AG08396 (cell line): ENCODE results near the gene TRAF3IP3.
A peak's percentile ranks its signal among the peaks of the same experiment; 100 is the strongest.

Experiments
- DNase-seq: peaks from one replicate; pipeline ENCODE4 v3.0.0; 2012; ENCODE audit warnings: low spot score, mixed read lengths

TRAF3IP3 gene, protein sequence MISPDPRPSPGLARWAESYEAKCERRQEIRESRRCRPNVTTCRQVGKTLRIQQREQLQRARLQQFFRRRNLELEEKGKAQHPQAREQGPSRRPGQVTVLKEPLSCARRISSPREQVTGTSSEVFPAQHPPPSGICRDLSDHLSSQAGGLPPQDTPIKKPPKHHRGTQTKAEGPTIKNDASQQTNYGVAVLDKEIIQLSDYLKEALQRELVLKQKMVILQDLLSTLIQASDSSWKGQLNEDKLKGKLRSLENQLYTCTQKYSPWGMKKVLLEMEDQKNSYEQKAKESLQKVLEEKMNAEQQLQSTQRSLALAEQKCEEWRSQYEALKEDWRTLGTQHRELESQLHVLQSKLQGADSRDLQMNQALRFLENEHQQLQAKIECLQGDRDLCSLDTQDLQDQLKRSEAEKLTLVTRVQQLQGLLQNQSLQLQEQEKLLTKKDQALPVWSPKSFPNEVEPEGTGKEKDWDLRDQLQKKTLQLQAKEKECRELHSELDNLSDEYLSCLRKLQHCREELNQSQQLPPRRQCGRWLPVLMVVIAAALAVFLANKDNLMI

DNA sequence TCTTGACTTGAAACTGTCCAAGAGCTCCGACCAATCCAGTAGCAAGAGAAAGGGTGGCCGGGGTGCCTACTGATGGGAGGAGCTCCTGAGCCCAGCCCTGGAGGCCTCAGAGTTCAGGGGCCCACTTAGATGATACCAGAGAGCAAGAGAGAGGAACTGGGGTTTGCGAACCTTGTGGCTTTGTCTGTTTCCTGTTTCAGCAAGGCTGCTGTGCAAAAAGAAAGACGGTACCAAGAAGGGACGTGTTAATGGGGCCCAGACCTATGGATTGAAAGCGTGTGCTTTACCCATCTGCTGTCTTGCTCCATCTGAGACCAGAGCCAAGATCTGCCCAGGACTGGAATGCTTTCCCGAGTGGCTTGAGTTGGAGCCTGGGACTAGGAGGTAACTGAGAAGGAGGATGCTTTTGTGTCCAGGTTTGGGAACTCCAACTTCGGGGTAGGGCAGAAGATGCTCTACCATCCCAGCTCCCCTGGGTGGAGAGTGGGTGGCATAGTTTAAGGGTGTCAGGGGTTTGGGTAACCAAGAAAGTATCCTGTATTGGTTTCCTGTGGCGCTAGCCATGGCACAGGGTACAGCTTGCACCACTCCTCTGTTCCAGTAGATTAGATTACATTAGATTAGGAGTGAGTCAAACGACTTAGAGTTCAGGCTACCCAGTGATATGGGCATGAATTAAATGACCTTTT, at the start of gene TRAF3IP3:
TRAF3IP3 (plus strand) TSS at position 128 of the 689 bp plus-strand sequence. CDS start 3,987 bp downstream, outside the sequence.
- no peak for DNase-seq

DNA sequence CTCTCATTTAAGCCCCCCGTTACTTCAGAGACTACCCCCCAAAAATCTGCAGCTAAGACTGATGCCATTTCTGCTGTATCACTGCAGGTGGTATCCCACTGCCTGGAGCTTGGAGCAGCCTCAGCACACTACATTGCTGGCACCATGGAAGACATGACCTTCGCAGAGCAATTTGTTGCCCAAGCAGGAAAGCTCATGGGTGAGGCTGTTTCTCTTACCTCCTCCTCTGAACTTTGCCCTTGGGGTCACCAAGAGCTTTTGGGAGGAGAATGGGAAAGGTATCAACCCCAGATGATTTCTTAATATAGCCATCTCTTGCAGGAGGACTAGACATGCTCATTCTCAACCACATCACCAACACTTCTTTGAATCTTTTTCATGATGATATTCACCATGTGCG, 49.2 kb upstream of the TRAF3IP3 start:
- DNase-seq: no peak

DNA sequence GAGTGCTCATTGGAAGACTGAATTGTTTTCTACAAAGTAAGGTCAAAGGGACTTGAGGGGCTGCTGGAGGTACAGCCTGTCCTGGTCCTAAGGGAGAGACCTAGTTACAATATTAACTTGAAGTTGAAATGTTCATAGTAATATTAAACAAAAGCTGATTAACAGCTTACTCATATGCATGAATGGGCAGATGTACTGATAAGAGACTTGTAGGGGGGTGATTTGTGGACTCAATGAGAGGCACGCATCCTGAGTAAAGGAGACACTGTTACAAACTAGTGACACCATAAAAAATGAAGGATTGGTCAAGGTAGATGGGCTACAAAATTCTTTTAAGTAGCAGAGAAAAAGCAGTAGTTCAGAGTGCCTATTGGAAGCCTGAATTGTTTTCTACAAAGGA, 48.5 kb upstream of the TRAF3IP3 start:
- DNase-seq: no peak

DNA sequence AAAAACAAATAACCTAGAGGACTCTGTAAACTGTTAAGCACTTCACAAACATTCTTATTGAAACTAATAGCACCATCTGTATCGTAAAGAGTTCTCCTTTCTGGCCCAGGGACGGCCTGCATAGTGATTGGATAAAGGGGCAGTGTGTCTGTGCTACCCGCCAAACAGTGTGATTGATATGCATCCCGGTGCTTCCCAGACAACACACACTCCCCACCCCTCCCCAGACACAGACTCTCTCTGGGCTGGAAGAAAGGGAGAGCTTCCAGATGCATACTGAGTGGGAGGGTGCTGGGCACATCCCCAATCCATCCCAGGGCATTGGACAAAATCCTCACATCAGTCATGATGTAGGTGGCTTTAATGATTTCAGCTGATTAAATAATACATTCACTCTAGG, 47.6 kb upstream of the TRAF3IP3 start:
- no peak for DNase-seq

DNA sequence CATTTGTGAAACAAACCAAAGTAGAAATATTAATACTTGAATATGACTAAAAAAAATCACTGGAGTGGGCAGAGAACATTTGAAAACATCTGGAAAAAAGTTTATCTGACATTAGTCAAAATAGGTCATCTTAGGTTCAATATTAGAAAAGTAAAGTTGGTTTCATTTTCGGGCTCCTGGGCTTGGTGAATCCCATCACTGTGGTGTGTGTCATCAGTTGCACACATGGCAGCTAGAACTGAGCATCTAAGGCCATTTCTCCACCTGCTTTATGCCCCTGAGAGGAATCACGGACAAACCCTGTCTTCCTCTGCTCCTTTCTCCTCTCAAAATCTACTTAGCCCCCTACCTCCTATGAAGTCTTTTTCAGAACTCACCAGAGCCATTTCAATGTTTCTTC, 45.8 kb upstream of the TRAF3IP3 start:
- no peak for DNase-seq

DNA sequence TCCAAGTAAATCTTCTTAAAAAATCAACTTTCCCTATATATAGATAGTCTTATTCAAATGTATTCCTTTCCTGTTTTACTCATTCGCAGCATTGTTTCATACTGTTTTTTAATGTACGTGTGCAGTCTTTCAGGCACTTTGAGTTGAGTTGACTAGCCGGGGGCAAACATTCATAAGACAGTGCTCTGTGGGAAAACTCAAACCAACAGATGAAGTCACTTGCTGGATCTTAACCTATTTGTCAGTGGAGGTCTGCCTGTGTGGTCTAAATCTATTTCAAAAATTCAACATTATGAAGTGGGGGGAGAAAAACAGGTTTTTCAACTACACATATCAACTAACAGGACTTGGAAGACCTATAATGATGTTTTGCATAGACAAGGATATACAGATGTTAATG, 45.0 kb upstream of the TRAF3IP3 start:
- DNase-seq: no peak

DNA sequence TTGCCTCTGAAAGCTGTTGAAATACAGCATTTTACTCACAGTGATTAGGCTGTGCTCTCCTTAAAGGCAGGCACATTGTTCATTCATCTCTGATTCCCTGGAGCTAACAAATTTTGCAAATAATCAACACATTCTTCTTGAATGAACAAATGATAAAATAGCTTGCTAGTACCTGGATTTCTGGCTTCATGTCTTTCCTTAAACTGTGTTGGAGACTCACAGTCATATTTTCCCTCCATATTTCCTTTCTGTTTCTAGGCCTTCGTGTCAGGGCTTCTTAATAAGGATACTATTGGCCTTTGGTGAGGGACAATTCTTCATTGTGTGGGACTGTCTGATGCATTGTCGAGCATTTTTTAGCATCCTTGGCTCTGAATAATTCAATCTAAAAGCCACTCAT, 41.5 kb upstream of the TRAF3IP3 start:
- DNase-seq: no peak

DNA sequence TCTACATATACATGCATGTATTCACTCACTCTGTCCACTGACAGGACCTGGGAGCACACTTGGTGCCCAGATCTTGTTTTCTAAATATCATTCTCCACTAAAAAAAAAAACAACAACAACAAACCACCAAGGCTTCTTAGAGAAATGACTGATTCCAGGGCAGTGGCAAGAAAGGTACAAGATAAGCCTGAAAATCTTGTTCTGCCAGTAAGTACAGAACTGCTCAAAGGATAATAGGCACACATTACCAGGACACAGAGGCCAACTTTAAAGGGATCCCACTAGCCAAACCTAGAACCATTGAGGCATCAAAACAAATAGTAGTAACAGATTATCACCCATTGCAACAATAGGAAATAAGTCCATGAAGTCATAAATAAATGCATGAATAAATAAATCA, 40.5 kb upstream of the TRAF3IP3 start:
- DNase-seq: no peak

DNA sequence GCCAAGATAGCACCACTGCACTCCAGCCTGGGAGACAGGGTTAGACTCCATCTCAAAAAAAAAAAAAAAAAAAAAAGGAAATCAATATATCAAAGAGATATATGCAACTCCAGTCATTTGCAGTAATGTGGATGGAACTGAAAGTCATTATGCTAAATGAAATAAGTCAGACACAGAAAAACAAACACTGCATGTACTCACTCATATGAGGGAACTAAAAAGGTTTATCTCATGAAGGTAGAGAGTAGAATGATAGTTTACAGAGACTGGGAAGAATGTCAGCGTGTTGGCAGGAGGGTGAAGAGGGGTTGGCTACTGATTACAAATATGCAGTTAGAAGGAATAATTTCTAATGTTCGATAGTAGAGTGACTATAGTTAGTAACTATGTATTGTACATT, 38.0 kb upstream of the TRAF3IP3 start:
- DNase-seq: no peak

DNA sequence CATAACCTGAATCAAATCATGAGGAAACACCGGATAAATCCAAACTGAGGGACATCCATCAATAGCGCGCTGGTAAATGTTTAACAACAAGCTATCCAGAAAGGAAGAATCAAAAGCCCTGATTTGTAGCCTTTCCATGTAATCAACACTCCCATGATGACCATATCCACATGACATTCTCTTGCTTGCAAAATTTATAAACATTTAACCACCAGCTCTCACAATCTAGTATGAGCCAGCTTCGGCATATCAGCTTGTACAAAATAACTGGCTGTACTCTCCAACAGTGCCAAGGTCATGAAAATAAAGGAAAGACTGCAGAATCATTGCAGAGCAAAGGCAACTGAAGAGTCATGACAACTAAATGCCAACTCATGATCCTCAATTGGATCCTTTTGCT, 35.5 kb upstream of the TRAF3IP3 start:
- DNase-seq: peak; percentile 26

DNA sequence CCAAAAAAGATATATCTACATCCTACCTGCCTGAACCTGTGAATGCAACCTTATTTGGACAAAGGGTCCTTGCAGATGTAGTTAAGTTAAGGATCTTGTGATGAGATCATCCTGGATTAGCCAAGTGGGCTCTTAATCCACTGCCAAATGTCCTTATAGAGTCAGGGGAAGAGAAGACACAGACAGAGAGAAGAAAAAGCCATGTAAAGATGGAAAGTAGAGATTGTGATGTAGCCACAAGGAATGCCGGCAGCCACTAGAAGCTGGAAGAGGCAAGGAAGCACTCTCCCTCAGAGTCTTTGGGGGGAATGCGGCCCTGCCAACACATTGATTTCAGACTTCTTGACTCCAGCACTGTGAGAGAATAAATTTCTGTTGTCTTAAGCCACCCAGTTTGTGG, 35.0 kb upstream of the TRAF3IP3 start:
- DNase-seq: no peak

DNA sequence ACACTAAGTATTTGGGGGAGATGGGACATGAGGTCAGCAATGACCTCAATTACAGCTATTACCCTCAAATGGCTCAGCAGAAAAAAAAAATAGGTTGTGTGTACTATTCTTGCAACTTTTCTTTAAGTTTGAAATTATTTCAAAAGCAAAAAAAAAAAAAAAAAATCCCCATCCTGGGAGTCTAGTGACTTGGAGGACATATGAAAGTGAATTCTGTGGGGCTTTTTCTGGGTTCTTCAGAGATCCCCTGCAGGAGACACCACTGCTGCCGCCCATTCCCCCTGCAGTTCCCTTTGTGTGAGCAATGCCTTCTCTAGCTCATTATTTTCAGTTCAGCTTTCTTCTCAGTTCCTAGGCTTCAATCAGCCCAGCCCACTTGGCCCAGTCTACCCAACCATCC, 34.5 kb upstream of the TRAF3IP3 start:
- DNase-seq: no peak

DNA sequence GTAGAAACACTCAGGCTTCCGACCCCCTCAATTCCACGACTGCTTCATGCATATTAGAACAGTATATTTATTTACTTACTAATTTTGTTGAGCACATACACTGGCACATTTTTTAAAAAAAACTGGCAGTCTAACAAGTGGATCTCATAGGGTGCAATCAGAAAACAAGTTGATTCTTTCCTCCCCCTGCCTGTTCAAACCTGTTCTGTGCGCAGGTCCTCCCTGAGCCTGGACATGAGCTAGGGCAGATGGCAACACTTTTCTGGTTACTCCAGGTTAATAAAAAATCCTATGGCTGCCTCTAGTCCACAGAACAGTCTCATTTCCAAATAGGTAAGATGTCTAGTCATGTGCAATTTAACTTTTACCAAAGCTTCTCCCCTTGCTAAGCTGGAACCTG, 32.6 kb upstream of the TRAF3IP3 start:
- no peak for DNase-seq

DNA sequence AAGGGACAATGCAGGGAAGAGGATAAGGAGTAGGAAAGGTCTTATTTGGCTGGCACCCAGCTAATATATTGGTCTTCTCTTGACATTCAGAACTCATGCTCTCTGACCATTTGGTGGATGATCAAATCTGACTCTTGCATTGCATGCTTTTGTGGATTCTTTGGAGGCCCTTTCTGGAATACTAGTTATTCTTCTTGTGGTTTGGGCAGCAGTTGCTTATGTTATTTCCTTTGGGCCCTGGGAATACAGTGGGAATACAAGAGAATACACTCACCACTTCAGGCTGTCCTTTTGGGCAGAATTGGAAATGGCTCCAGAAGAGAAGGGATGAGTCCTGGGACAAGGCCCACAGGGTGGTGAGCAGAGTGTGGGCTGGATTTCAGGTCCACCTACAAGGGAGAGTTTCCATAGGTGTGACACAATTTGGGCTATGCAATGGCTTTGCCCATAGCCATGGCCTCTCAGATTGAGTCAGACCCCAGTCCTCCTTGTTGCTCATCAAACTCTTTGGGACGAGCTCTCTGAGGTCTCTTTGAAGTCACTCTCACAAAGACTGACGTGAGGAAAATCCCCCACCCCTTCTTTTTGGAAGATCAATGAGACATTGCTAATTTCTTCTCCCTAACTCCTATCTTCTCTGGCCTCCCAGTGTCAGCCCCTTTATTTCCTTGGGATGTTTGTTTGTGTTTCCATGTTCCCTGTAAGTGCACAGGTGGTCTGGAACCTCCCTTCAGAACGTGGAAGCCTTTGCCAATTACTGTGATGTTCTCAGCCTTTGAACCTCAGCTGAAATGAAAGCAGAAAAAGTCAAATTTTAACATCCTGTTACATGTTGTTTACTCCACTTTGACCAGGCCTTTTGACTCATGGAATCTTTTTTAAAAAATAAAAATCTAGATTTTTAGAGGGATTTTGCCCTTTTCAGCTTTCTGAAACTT, 31.8 kb upstream of the TRAF3IP3 start:
- no peak for DNase-seq

DNA sequence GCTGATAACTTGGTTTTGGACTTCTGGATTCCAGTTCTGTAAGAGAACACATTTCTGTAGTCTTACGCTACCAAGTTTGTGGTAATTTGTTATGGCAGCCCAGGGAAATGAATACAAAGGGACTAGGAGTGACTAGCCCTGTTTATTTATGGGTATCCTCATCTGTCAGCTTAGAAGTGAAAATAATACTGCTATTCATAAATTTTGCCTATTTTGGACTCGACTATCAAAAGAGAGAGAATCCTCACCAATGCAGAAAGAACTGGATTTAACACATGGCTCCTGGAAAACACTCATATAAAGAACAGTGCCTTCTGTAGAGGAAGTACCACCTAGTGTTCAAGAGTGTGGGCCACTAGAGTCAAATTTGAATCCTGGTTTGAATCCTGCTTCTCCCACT, 28.6 kb upstream of the TRAF3IP3 start:
- DNase-seq: no peak

DNA sequence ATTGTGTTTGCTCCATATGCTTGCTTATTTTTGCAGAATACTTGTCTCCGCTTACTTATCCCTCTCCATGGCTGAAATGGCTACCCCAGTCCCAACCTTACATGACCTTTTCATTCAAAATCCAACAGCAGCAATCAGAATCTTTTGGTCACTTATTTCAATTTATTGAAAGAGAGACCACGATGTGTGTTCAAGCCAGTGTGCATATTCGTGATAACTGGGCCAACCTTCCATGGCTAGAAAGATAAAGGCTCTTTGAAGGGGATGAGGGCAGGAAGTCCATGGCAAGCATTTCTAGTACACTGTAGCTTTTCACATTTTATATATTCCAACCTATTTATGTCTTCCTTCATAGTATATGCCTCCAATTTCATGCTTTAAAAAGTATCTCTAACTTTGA, 28.1 kb upstream of the TRAF3IP3 start:
- no peak for DNase-seq

DNA sequence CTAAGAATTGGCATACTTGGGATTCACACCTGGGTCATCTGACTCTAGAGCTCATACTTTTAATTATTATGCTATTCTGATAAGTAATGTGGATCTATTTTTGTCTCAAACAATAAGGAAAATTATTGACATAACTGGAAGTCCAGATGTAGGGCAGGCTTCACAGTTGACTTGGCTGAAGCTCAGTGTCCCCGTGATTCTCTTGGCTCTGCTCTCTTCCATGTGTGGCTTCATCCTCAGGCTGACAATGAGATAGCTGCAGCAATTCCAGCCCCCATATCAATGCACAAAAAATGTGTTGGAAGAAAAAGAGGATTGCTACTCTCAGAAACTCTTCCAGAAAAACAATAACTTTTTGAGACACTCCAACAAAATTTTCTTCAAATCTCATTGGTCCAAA, 27.4 kb upstream of the TRAF3IP3 start:
- no peak for DNase-seq

DNA sequence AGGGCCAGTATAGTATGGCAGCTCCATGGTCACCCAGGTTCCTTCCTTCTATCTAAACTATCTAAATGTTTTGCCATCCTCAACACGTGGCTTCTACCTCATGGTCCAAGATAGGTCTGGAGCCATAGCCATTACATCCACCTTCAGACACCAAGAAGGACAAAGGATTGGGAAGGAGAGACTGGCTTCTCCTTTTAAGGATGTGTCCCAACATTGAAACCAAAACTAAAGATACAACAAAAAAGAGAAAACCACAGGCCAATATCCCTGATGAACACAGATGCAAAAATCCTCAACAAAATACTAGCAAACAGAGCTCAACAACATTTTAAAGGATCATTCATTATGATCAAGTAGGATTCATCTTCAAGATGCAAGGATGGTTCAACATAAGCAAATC, 26.4 kb upstream of the TRAF3IP3 start:
- DNase-seq: no peak

DNA sequence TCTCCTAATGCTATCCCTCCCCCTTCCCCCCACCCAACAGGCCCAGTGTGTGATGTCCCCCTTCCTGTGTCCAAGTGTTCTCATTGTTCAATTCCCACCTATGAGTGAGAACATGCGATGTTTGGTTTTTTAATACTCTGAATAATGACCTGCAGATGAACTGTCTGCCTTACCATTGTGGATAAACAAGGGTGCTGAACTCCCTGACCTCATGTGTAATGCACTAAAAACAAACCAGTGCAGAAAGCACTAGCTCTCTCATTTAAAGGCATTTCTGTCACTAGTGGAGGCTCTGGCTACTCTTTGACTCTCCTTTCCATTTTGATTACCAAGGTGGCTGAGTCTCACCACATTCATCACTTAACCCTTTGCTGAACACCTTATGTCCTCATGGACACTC, 23.1 kb upstream of the TRAF3IP3 start:
- no peak for DNase-seq

DNA sequence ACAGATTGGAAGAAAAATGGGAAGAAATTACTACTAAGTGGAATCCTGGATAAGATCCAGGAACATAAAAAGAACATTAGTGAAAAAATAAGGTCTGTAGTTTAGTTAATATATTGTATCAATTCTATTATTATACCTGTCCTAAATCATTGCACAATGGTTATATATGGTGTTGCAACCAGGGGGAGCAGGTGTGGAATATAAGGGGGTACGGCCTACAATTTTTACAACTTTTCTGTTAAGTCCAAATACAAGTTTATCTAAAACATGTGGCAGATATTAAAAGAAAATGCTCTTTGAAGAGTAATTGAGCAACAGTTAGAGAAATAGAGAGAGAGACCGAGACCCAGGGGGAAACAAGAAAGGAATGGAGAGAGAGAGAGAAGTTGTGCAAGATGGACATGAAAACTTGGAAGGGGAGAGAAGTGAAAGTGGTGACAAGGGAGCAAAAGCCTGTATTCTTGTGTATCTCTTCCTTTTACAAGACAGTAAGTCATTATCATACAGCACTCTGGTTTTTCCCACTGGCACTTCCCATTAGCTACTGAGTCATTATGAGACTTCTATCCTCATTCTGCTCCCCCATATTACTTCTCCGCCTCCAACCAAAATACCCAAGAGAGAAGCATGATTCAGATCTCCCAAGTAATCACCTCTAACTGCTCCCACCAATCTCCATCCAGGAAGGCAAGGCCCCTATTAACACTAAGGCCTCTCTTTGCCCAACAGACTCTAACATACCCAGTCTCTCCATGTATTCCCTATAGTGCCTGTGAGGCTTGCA, 22.3 kb upstream of the TRAF3IP3 start:
- no peak for DNase-seq

DNA sequence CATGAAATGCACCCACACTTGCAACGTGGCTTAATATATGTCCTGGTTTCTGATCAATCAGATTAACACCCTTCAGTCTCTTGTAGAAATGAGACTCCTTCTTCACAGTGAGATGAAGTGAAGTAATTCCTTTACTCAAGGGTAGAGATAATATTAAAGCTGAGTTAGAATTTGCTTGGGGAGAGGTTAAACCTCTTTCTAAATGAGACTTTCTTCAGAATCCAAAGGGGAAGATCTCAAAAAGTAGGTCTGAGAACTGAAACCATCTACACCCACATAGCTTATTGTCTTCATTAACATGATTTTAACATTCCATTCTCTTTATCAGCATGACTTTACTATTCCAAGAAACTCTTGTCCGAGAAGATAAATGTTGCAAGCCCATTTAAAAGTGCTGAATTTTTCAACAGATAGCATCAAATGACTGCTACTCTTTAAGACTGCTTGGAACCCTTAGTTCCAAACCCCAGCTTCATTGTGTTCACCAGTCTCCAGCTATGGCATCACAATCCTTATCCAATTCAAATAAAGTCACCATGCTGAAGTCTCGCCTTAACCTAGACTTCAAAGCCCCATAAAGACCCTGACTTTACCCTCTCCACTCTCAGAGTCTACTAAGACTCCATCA, 19.2 kb upstream of the TRAF3IP3 start:
- no peak for DNase-seq
